Measurements from ENCODE around the gene SDF2L1.

GRCh38 chr22:21679383-21679782, 37.3 kb downstream of the SDF2L1 start:
- TF ChIP-seq CTCF (conservative IDR thresholded peaks at IDR 0.05; ENCODE audit: low read length) (no peak), EZH2phosphoT487 (IDR thresholded peaks at IDR 0.05; ENCODE audit: borderline replicate concordance, low read depth, low read length) (no peak)
